GM19395 (cell line): ENCODE data around the gene SFXN2.
A peak's percentile ranks its signal among the peaks of the same experiment; 100 is the strongest.
"Not testable (repeated sequence)": the region's sequence is repeated elsewhere in the genome, so short reads cannot be mapped to it uniquely, and the experiment has no call there.

Experiments used
- ATAC-seq: cut with Tn5 transposase; IDR thresholded peaks from one replicate; pipeline ENCODE4 v1.9.1; 2021; ENCODE audit warnings: mild to moderate bottlenecking, moderate library complexity; ENCODE audit not compliant: unreplicated experiment

The SFXN2 gene

GRCh38 chr10:102752266-102752930 lies 38.0 kb downstream of the SFXN2 start:
- no peak for ATAC-seq

- no peak for ATAC-seq
These were observed 38.7 kb downstream of the SFXN2 start for GRCh38 chr10:102752934-102753664.

GRCh38 chr10:102753718-102754117 lies 39.3 kb downstream of the SFXN2 start:
- no peak for ATAC-seq

- ATAC-seq, result no peak
These were observed 42.9 kb downstream of the SFXN2 start for GRCh38 chr10:102757323-102757722.

GRCh38 chr10:102758240-102758932 lies 44.0 kb downstream of the SFXN2 start:
- no peak for ATAC-seq

GRCh38 chr10:102758933-102759262 lies 44.5 kb downstream of the SFXN2 start:
- ATAC-seq, result not testable (repeated sequence)

- no peak for ATAC-seq
These were observed 45.2 kb downstream of the SFXN2 start for GRCh38 chr10:102759497-102760210.

GRCh38 chr10:102761981-102762380 lies 47.5 kb downstream of the SFXN2 start:
- ATAC-seq, result no peak

GRCh38 chr10:102762401-102763015 lies 48.1 kb downstream of the SFXN2 start:
- no peak for ATAC-seq

- ATAC-seq, result no peak
These were observed 48.7 kb downstream of the SFXN2 start for GRCh38 chr10:102763037-102763607.

GRCh38 chr10:102764470-102765161 lies 50.2 kb downstream of the SFXN2 start:
- no peak for ATAC-seq

GRCh38 chr10:102765336-102765735 lies 50.9 kb downstream of the SFXN2 start:
- no peak for ATAC-seq

- no peak for ATAC-seq
These were observed 53.2 kb downstream of the SFXN2 start for GRCh38 chr10:102767428-102768160.

GRCh38 chr10:102769375-102770107 lies 55.1 kb downstream of the SFXN2 start:
- ATAC-seq, result no peak

GRCh38 chr10:102770108-102770482 lies 55.7 kb downstream of the SFXN2 start:
- ATAC-seq, result no peak

- no peak for ATAC-seq
These were observed 56.4 kb downstream of the SFXN2 start for GRCh38 chr10:102770792-102771191.

- no peak for ATAC-seq
These were observed 58.9 kb downstream of the SFXN2 start for GRCh38 chr10:102773320-102773719.

GRCh38 chr10:102773986-102774385 lies 59.5 kb downstream of the SFXN2 start:
- peak; percentile 43 for ATAC-seq
